GM12878 (cell line): ENCODE measurements around the gene MAPT. TPM values are rescaled to one million over a fixed set of nuclear protein-coding genes. Genes with fewer than 3 reads are reported as not detected.

Source experiments
- ATAC-seq: fragments of 200-7000 bp; cut with Tn5 transposase; 3 replicates; pipeline ENCODE4 v1.9.1; 2020; ENCODE audit warnings: mild to moderate bottlenecking, moderate library complexity
- BruUV-seq: library from RNA; stranded (reverse); fragments of 400-500 nt; replicated peaks from 2 replicates; lab custom pipeline; 2021; lab: Mats Ljungman, UMichigan
- CTCF ChIA-PET: fragments of 300-600 bp; sonication (Branson Sonifier 250); formaldehyde crosslinking; extraction: SDS; loops from one replicate; lab custom pipeline; 2021; ENCODE audit warnings: inconsistent platforms; lab: Yijun Ruan, JAX
- POLR2A ChIA-PET: fragments of 350-600 bp; formaldehyde crosslinking; extraction: SDS; loops from one replicate; lab custom pipeline; 2021; ENCODE audit warnings: inconsistent platforms; lab: Charles Lee
- RAD21 ChIA-PET: fragments of 300-600 bp; sonication (Branson Sonifier 250); formaldehyde crosslinking; loops from one replicate; lab custom pipeline; 2023; ENCODE audit warnings: antibody characterized with exemption; ENCODE audit not compliant: unreplicated experiment; lab: Charles Lee
- SMC1A ChIA-PET: fragments of 300-600 bp; sonication (Branson Sonifier 250); formaldehyde crosslinking; loops from one replicate; lab custom pipeline; 2023; ENCODE audit not compliant: unreplicated experiment, uncharacterized antibody; lab: Charles Lee
- DNase-seq: peaks from one replicate; pipeline ENCODE4 v3.0.0-alpha.2; 2011; ENCODE audit warnings: low read depth, low spot score
- FAIRE-seq: peaks from 3 replicates; lab custom pipeline; 2011; peaks lifted over from hg19 to GRCh38; lab: Jason Lieb, UNC
- H2AFZ ChIP-seq: 2 replicates; pipeline ENCODE4 v1.6.0; 2011; ENCODE audit warnings: low read depth, low read length, control low read depth; ENCODE audit not compliant: control insufficient read depth
- H3K27ac ChIP-seq: 2 replicates; pipeline ENCODE4 v1.5.1; 2011; ENCODE audit warnings: control low read depth; ENCODE audit not compliant: control insufficient read depth, insufficient read depth
- H3K27me3 ChIP-seq, 2 experiments: replicated peaks in 1 of 2; 2 replicates each; pipeline versions ENCODE4 v1.6.0 to v1.6.1; 2011; ENCODE audit warnings: low read length in 1 of 2; ENCODE audit not compliant: control insufficient read depth in 2 of 2, insufficient read depth in 2 of 2
- H3K36me3 ChIP-seq, 2 experiments: 2 replicates each; pipeline ENCODE4 v1.5.1; 2011; ENCODE audit warnings: low read length in 1 of 2; ENCODE audit not compliant: control insufficient read depth in 2 of 2, insufficient read depth in 2 of 2
- H3K4me1 ChIP-seq: 2 replicates; pipeline ENCODE4 v1.6.1; 2011; ENCODE audit warnings: mild to moderate bottlenecking, low read length, moderate library complexity, mixed read lengths; ENCODE audit not compliant: control insufficient read depth, insufficient read depth
- H3K4me2 ChIP-seq: 2 replicates; pipeline ENCODE4 v1.6.0; 2011; ENCODE audit warnings: control low read depth; ENCODE audit not compliant: control insufficient read depth, insufficient read depth
- H3K4me3 ChIP-seq: fragments of 200-600 bp; sonication (generic); 2 replicates; pipeline ENCODE4 v1.5.1; 2016
- H3K79me2 ChIP-seq: 2 replicates; pipeline ENCODE4 v1.6.0; 2011; ENCODE audit warnings: low read length; ENCODE audit not compliant: control insufficient read depth, insufficient read depth
- H3K9ac ChIP-seq: 2 replicates; pipeline ENCODE4 v1.8.0; 2011; ENCODE audit warnings: low read length, control low read depth, mixed read lengths; ENCODE audit not compliant: control insufficient read depth, insufficient read depth
- H3K9me3 ChIP-seq: replicated peaks from 3 replicates; pipeline ENCODE4 v1.5.1; 2011; ENCODE audit warnings: mild to moderate bottlenecking, low read length; ENCODE audit not compliant: control insufficient read depth, insufficient read depth
- H4K20me1 ChIP-seq: 2 replicates; pipeline ENCODE4 v1.6.0; 2011; ENCODE audit not compliant: control insufficient read depth, insufficient read depth
- ASH2L ChIP-seq: fragments of 300-600, 200-600 bp; sonication (generic); IDR thresholded peaks from 2 replicates; pipeline ENCODE4 v1.6.1; 2017; ENCODE audit warnings: low read depth, mild to moderate bottlenecking, borderline replicate concordance
- BCL11A ChIP-seq: IDR thresholded peaks from 2 replicates; pipeline ENCODE4 v1.6.1; 2011; ENCODE audit warnings: low read depth, low read length
- BMI1 ChIP-seq: fragments of 450-650 bp; IDR thresholded peaks from 2 replicates; pipeline ENCODE4 v1.6.1; 2016; ENCODE audit warnings: mild to moderate bottlenecking, moderate library complexity, borderline replicate concordance
- JUND ChIP-seq: IDR thresholded peaks from 2 replicates; pipeline ENCODE4 v1.6.1; 2012; ENCODE audit warnings: low read depth, mild to moderate bottlenecking, low read length, improper control_type of control experiment, moderate library complexity
- MEF2B ChIP-seq: fragments of 450-650 bp; IDR thresholded peaks from 2 replicates; pipeline ENCODE4 v1.6.1; 2018; ENCODE audit warnings: mild to moderate bottlenecking, moderate library complexity; ENCODE audit not compliant: partially characterized antibody, poor library complexity, severe bottlenecking
- MYB ChIP-seq: fragments of 150-350 bp; IDR thresholded peaks from 2 replicates; pipeline ENCODE4 v1.6.1; 2014; ENCODE audit warnings: mild to moderate bottlenecking, low read depth, low read length, borderline replicate concordance
- POLR2AphosphoS2 ChIP-seq: IDR thresholded peaks from 2 replicates; pipeline ENCODE4 v1.6.1; 2011; ENCODE audit warnings: low read depth, mild to moderate bottlenecking, low read length, improper control_type of control experiment, moderate library complexity
- YY1 ChIP-seq: IDR thresholded peaks from 2 replicates; pipeline ENCODE4 v1.6.1; 2011; ENCODE audit warnings: low read depth, mild to moderate bottlenecking, low read length
- ZBED1 ChIP-seq: IDR thresholded peaks from 2 replicates; pipeline ENCODE4 v1.6.1; 2016; ENCODE audit warnings: borderline replicate concordance
- WGBS: methylation state at CpG from one replicate; pipeline ENCODE4 v1.1.6; 2016; ENCODE audit warnings: low lambda C conversion rate; ENCODE audit not compliant: insufficient replicate concordance, insufficient coverage; ENCODE audit errors: missing lambda C conversion rate; 5-methylcytosine and 5-hydroxymethylcytosine counted together
- in situ Hi-C: fragments of 300-500 bp; cut with MboI; formaldehyde crosslinking; loops from 9 replicates; pipeline ENCODE4 v1.14.3; 2018; ENCODE audit warnings: mixed read lengths
- intact Hi-C: fragments of 100-400 bp; cut with micrococcal nuclease; formaldehyde crosslinking; loops from one replicate; pipeline ENCODE4 v1.14.2; 2022; ENCODE audit not compliant: unreplicated experiment
- polyA plus RNA-seq, 11 experiments: library from polyadenylated mRNA; depleted of rRNA in 4 of 11; unstranded in 6 of 11; stranded (reverse) in 5 of 11; fragments of >200 nt; fragmentation: Nextera tagmentation in 4 of 11; fragmentation: Illumina TruSeq in 1 of 11; extraction: Ambion mirVana in 4 of 11; extraction: Trizol in 1 of 11; gene quantifications; 1 replicate in 1 of 11; 2 replicates in 10 of 11; pipeline versions ENCODE4 v1.2.1 to v1.2.3, GENCODE V29; 2011 to 2016; ENCODE audit warnings: inconsistent platforms in 2 of 11, missing spikeins in 2 of 11, low read depth in 1 of 11
- total RNA-seq, 4 experiments: library from RNA; depleted of rRNA in 3 of 4; stranded (reverse); fragments of >200 nt in 3 of 4; fragmentation: Illumina TruSeq in 1 of 4; extraction: Trizol in 1 of 4; gene quantifications; 2 replicates each; pipeline versions ENCODE4 v1.2.1 to v1.2.3, GENCODE V29; 2013 to 2021
- TF ChIP-seq, protein P1 (sequence below): fragments of 450-650 bp; IDR thresholded peaks from 2 replicates; pipeline ENCODE4 v1.6.1; 2017; ENCODE audit warnings: borderline replicate concordance
- TF ChIP-seq, protein P2 (sequence below): fragments of 450-650 bp; IDR thresholded peaks from 2 replicates; pipeline ENCODE4 v1.6.1; 2017; ENCODE audit warnings: antibody characterized with exemption, mild to moderate bottlenecking, moderate library complexity

The MAPT gene
- total and polyA plus RNA-seq, 10 of the 15 experiments (the other 5 are each of a cell fraction or from before 2014, with no cell fraction given) = under 0.01 to 0.05 (median 0.03) TPM; not detected in 7

GRCh38 chr17:46013127-46013501 lies 118.8 kb downstream of the MAPT start:
- 42% methylated on average over 7 of the region's 7 CpGs for WGBS
- no TSS peak for BruUV-seq
- Histone ChIP-seq H3K36me3 (no peaks in the 10 kb centered on the region), H3K9me3 (no peaks in the 10 kb centered on the region), H3K4me3 (no peak overlapping the region), H2AFZ (no peak overlapping the region), H3K79me2 (no peaks in the 10 kb centered on the region), H3K4me1 (no peaks in the 10 kb centered on the region), H3K27ac (no peak overlapping the region), H3K27me3 (no peaks in the 10 kb centered on the region), H3K9ac (no peak overlapping the region), H4K20me1 (no peaks in the 10 kb centered on the region), H3K4me2 (no peak overlapping the region)
- in situ Hi-C loops (no loop called here), intact Hi-C loops (no loop called here)
- POLR2A ChIA-PET = no interaction called here
- TF ChIP-seq ZBED1 (no peak), MYB (no peak), JUND (no peak), BCL11A (no peak), ASH2L (no peak), POLR2AphosphoS2 (no peak), YY1 (no peak), BMI1 (no peak), MEF2B (no peak)
- TF ChIP-seq, protein P1, sequence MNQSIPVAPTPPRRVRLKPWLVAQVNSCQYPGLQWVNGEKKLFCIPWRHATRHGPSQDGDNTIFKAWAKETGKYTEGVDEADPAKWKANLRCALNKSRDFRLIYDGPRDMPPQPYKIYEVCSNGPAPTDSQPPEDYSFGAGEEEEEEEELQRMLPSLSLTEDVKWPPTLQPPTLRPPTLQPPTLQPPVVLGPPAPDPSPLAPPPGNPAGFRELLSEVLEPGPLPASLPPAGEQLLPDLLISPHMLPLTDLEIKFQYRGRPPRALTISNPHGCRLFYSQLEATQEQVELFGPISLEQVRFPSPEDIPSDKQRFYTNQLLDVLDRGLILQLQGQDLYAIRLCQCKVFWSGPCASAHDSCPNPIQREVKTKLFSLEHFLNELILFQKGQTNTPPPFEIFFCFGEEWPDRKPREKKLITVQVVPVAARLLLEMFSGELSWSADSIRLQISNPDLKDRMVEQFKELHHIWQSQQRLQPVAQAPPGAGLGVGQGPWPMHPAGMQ = no peak
- TF ChIP-seq, protein P2, sequence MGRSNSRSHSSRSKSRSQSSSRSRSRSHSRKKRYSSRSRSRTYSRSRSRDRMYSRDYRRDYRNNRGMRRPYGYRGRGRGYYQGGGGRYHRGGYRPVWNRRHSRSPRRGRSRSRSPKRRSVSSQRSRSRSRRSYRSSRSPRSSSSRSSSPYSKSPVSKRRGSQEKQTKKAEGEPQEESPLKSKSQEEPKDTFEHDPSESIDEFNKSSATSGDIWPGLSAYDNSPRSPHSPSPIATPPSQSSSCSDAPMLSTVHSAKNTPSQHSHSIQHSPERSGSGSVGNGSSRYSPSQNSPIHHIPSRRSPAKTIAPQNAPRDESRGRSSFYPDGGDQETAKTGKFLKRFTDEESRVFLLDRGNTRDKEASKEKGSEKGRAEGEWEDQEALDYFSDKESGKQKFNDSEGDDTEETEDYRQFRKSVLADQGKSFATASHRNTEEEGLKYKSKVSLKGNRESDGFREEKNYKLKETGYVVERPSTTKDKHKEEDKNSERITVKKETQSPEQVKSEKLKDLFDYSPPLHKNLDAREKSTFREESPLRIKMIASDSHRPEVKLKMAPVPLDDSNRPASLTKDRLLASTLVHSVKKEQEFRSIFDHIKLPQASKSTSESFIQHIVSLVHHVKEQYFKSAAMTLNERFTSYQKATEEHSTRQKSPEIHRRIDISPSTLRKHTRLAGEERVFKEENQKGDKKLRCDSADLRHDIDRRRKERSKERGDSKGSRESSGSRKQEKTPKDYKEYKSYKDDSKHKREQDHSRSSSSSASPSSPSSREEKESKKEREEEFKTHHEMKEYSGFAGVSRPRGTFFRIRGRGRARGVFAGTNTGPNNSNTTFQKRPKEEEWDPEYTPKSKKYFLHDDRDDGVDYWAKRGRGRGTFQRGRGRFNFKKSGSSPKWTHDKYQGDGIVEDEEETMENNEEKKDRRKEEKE = no peak
- CTCF ChIA-PET = no interaction called here
- ATAC-seq (no peak), FAIRE-seq (no peak), DNase-seq (no peak)
- SMC1A ChIA-PET = no interaction called here
- RAD21 ChIA-PET = no interaction called here
